WTC11 (cell line): ENCODE measurements around the gene TGFBR2. TPM values are rescaled to one million over a fixed set of nuclear protein-coding genes. Genes with fewer than 3 reads are reported as not detected.

Experiments
- ATAC-seq: fragments of 200-7000 bp; cut with Tn5 transposase; 2 replicates; pipeline ENCODE4 v1.10.0; 2021; ENCODE audit warnings: mild to moderate bottlenecking, moderate library complexity
- CTCF ChIA-PET: fragments of 300-600 bp; sonication (Branson Sonifier 250); formaldehyde crosslinking; loops from one replicate; lab custom pipeline; 2021; ENCODE audit warnings: antibody characterized with exemption; lab: Charles Lee
- POLR2A ChIA-PET: fragments of 350-600 bp; sonication (Branson Sonifier 250); formaldehyde crosslinking; loops from one replicate; lab custom pipeline; 2021; ENCODE audit warnings: antibody characterized with exemption; lab: Charles Lee
- DNase-seq: peaks from one replicate; pipeline ENCODE4 v3.0.0; 2021; ENCODE audit warnings: low spot score
- H3K27ac Mint-ChIP-seq: 2 replicates; pipeline ENCODE4 v1.8.0; 2021; ENCODE audit warnings: mixed read lengths
- H3K27me3 Mint-ChIP-seq: 2 replicates; pipeline ENCODE4 v1.8.0; 2021; ENCODE audit warnings: low read depth, mild to moderate bottlenecking, moderate library complexity, mixed read lengths
- H3K36me3 Mint-ChIP-seq: 2 replicates; pipeline ENCODE4 v1.8.0; 2021; ENCODE audit warnings: mixed read lengths
- H3K4me1 Mint-ChIP-seq: 2 replicates; pipeline ENCODE4 v1.8.0; 2022; ENCODE audit warnings: mixed read lengths
- H3K4me3 Mint-ChIP-seq: 2 replicates; pipeline ENCODE4 v1.8.0; 2021; ENCODE audit warnings: mild to moderate bottlenecking, moderate library complexity, mixed read lengths
- H3K9me3 Mint-ChIP-seq: 2 replicates; pipeline ENCODE4 v1.8.0; 2021; ENCODE audit warnings: mixed read lengths
- ATF2 ChIP-seq: sonication (generic); formaldehyde crosslinking; IDR thresholded peaks from 2 replicates; pipeline ENCODE4 v1.8.1; 2022; ENCODE audit warnings: low read depth, missing genetic modification reagents, borderline replicate concordance
- ATF6 ChIP-seq: sonication (generic); formaldehyde crosslinking; IDR thresholded peaks from 2 replicates; pipeline ENCODE4 v1.8.1; 2023; ENCODE audit warnings: mild to moderate bottlenecking, missing genetic modification reagents
- ERG ChIP-seq: fragments of 250-450 bp; sonication (Bioruptor Pico); IDR thresholded peaks from 2 replicates; pipeline ENCODE4 v1.8.0; 2021; ENCODE audit warnings: mild to moderate bottlenecking
- FOXK1 ChIP-seq: sonication (generic); formaldehyde crosslinking; IDR thresholded peaks from 2 replicates; pipeline ENCODE4 v1.8.0; 2022; ENCODE audit warnings: mild to moderate bottlenecking, moderate library complexity, missing genetic modification reagents
- JUN ChIP-seq: sonication (generic); formaldehyde crosslinking; IDR thresholded peaks from 2 replicates; pipeline ENCODE4 v1.8.0; 2023; ENCODE audit warnings: mild to moderate bottlenecking, missing genetic modification reagents
- NFATC4 ChIP-seq: fragments of 250-450 bp; sonication (Bioruptor Pico); IDR thresholded peaks from 2 replicates; pipeline ENCODE4 v1.9.0; 2021; ENCODE audit warnings: mild to moderate bottlenecking
- OVOL2 ChIP-seq: fragments of 250-450 bp; sonication (Bioruptor Pico); IDR thresholded peaks from 2 replicates; pipeline ENCODE4 v1.9.0; 2021; ENCODE audit warnings: mild to moderate bottlenecking, borderline replicate concordance
- RELA ChIP-seq: sonication (generic); formaldehyde crosslinking; IDR thresholded peaks from 2 replicates; pipeline ENCODE4 v1.8.1; 2022; ENCODE audit warnings: missing genetic modification reagents, mild to moderate bottlenecking, borderline replicate concordance
- SP1 ChIP-seq: sonication (generic); formaldehyde crosslinking; conservative IDR thresholded peaks from 2 replicates; pipeline ENCODE4 v1.8.1; 2022; ENCODE audit warnings: missing genetic modification reagents
- TCF7 ChIP-seq: sonication (generic); formaldehyde crosslinking; IDR thresholded peaks from 2 replicates; pipeline ENCODE4 v1.8.0; 2022; ENCODE audit warnings: mild to moderate bottlenecking, low read depth, missing genetic modification reagents, moderate library complexity
- ZNF121 ChIP-seq: sonication (generic); formaldehyde crosslinking; IDR thresholded peaks from 2 replicates; pipeline ENCODE4 v1.8.0; 2023; ENCODE audit warnings: missing genetic modification reagents
- ZNF138 ChIP-seq: sonication (generic); formaldehyde crosslinking; conservative IDR thresholded peaks from 2 replicates; pipeline ENCODE4 v1.8.1; 2022; ENCODE audit warnings: mild to moderate bottlenecking, moderate library complexity, missing genetic modification reagents
- ZNF219 ChIP-seq: sonication (generic); formaldehyde crosslinking; IDR thresholded peaks from 2 replicates; pipeline ENCODE4 v1.8.0; 2023; ENCODE audit warnings: missing genetic modification reagents, mild to moderate bottlenecking, borderline replicate concordance
- ZNF281 ChIP-seq: sonication (generic); formaldehyde crosslinking; IDR thresholded peaks from 2 replicates; pipeline ENCODE4 v1.8.0; 2023; ENCODE audit warnings: mild to moderate bottlenecking, missing genetic modification reagents
- ZNF425 ChIP-seq: fragments of 250-450 bp; sonication (Bioruptor Pico); conservative IDR thresholded peaks from 2 replicates; pipeline ENCODE4 v1.9.0; 2021; ENCODE audit warnings: mild to moderate bottlenecking
- total RNA-seq: library from RNA; stranded (reverse); gene quantifications from 3 replicates; pipeline ENCODE4 v1.2.3, GENCODE V29; 2021
- TF ChIP-seq, protein P1 (sequence below): sonication (generic); formaldehyde crosslinking; IDR thresholded peaks from 2 replicates; pipeline ENCODE4 v1.8.0; 2023; ENCODE audit warnings: missing genetic modification reagents, mild to moderate bottlenecking, borderline replicate concordance
- TF ChIP-seq, protein P2 (sequence below): sonication (generic); formaldehyde crosslinking; IDR thresholded peaks from 2 replicates; pipeline ENCODE4 v1.8.1; 2023; ENCODE audit warnings: mild to moderate bottlenecking, missing genetic modification reagents, moderate library complexity

The TGFBR2 gene
- total RNA-seq, 1 experiment from 2014 or later, result 9.6 TPM

- TF ChIP-seq, protein P1, sequence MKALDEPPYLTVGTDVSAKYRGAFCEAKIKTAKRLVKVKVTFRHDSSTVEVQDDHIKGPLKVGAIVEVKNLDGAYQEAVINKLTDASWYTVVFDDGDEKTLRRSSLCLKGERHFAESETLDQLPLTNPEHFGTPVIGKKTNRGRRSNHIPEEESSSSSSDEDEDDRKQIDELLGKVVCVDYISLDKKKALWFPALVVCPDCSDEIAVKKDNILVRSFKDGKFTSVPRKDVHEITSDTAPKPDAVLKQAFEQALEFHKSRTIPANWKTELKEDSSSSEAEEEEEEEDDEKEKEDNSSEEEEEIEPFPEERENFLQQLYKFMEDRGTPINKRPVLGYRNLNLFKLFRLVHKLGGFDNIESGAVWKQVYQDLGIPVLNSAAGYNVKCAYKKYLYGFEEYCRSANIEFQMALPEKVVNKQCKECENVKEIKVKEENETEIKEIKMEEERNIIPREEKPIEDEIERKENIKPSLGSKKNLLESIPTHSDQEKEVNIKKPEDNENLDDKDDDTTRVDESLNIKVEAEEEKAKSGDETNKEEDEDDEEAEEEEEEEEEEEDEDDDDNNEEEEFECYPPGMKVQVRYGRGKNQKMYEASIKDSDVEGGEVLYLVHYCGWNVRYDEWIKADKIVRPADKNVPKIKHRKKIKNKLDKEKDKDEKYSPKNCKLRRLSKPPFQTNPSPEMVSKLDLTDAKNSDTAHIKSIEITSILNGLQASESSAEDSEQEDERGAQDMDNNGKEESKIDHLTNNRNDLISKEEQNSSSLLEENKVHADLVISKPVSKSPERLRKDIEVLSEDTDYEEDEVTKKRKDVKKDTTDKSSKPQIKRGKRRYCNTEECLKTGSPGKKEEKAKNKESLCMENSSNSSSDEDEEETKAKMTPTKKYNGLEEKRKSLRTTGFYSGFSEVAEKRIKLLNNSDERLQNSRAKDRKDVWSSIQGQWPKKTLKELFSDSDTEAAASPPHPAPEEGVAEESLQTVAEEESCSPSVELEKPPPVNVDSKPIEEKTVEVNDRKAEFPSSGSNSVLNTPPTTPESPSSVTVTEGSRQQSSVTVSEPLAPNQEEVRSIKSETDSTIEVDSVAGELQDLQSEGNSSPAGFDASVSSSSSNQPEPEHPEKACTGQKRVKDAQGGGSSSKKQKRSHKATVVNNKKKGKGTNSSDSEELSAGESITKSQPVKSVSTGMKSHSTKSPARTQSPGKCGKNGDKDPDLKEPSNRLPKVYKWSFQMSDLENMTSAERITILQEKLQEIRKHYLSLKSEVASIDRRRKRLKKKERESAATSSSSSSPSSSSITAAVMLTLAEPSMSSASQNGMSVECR (CRISPR knock-in tag), result no peak
- TF ChIP-seq ATF6 (CRISPR knock-in tag) (no peak), ZNF425 (CRISPR knock-in tag) (no peak), ZNF121 (CRISPR knock-in tag) (no peak), TCF7 (CRISPR knock-in tag) (no peak), SP1 (CRISPR knock-in tag) (no peak), ZNF219 (CRISPR knock-in tag) (no peak), NFATC4 (CRISPR knock-in tag) (no peak)
- TF ChIP-seq, all 79 proteins: peak for 0
These were observed 66.6 kb downstream of the TGFBR2 start (continued) for GRCh38 chr3:30672959-30673358.

GRCh38 chr3:30673425-30674341 lies 67.3 kb downstream of the TGFBR2 start:
- DNase-seq (no peak), ATAC-seq (no peak)
- no peak overlapping the region for H3K27ac Mint-ChIP-seq
- H3K36me3 Mint-ChIP-seq, result peaks cover 84% of the 10 kb centered on the region
- POLR2A ChIA-PET, result no interaction called here
- no peaks in the 10 kb centered on the region for H3K9me3 Mint-ChIP-seq
- no peaks in the 10 kb centered on the region for H3K27me3 Mint-ChIP-seq
- no peak overlapping the region for H3K4me3 Mint-ChIP-seq
- CTCF ChIA-PET, result no interaction called here
- H3K4me1 Mint-ChIP-seq, result peaks cover 11% of the 10 kb centered on the region
- TF ChIP-seq FOXK1 (CRISPR knock-in tag) (no peak), ZNF281 (CRISPR knock-in tag) (no peak), ZNF138 (no peak), RELA (no peak), ZNF121 (CRISPR knock-in tag) (no peak), ATF2 (CRISPR knock-in tag) (no peak), ERG (CRISPR knock-in tag) (no peak), OVOL2 (CRISPR knock-in tag) (no peak), JUN (no peak), ATF6 (CRISPR knock-in tag) (no peak)
- TF ChIP-seq, protein P2, sequence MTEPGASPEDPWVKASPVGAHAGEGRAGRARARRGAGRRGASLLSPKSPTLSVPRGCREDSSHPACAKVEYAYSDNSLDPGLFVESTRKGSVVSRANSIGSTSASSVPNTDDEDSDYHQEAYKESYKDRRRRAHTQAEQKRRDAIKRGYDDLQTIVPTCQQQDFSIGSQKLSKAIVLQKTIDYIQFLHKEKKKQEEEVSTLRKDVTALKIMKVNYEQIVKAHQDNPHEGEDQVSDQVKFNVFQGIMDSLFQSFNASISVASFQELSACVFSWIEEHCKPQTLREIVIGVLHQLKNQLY (CRISPR knock-in tag), result no peak
